Measurements from ENCODE around the gene AMBRA1.
"Not testable (repeated sequence)": the region's sequence is repeated elsewhere in the genome, so short reads cannot be mapped to it uniquely, and the experiment has no call there.

Gene AMBRA1

DNA sequence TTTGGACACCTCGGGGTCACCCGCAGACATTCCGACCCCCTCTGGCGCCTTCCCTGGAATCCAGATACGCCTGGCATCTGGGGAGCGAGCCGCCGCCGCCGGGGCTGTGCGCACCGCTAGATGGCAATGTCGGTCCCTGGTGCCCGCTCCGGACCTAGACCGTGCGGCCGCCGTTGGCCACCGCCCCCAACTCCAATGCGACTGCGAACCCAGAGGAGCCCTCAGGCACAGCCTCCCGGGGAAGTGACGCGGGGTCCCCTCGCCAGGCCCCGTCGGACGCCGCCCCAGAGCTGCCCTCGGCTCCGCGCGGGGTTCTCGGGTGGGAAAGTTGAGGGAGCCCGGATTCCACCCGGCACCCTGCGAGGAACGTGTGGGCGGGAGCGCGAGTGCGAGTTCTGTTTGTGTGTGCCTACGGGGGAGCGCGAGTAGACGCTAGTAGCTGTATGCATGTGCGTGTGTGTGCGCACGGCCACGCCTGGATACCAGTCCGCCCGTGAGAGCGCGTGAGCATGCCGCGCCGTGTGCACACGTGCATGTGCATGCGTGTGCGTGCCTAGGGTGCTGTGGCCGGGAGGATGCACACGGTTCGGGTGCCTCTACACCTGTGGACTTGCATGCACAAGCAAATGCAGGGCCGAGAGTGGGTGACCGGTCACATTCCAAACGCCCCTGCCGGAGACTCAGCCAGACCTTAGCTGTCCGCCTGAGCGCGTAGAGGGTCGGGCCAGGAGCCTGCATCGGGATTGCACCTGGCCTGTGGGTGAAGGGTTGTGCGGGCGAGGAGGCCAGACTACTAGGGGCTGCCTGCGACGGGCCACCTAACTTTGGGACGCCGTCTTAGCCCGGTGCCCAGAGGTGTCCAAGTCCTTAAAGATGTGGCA is 204.1 kb downstream of the AMBRA1 start:
- DNase-seq, result peak; percentile 57

DNA sequence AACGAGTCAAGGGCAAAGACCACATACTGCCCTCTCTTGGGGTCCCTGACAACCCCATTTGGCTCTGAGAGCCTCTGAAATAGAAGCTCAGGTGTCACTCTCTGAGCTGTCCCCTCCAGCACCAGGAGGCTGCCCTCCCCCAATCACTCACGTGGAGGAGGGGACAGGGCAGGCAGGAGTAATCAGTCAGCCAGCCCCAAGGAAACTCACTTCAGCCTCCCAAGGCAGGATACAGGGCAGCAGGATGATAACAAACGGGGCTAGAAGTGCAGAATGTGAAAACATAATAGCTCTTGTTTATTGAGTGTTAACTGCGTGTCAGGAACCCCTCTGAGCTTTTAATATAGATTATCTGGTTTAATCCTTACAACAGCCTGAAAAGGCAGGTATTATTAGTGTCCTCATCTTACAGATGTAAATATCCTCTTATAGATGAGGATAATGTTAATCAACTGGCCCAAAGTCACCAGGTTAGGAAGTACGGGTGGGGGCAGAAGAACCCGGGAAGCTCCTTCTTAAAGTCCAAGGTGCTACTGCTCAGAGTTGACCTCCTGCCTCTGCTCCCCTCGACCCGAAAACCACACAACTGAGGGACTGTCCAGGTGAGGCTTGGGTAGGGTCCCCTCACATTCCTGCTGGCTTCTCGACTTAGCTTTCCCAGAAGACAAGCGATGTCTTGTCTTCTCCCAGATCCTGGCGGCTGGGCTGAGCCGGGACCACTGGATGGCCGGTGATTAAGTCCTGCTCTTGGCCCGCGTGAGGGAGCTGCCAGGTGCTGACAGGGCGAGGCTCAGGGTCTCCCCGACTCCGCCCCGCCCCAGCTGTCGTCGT is 205.0 kb downstream of the AMBRA1 start:
- DNase-seq, result no peak

DNA sequence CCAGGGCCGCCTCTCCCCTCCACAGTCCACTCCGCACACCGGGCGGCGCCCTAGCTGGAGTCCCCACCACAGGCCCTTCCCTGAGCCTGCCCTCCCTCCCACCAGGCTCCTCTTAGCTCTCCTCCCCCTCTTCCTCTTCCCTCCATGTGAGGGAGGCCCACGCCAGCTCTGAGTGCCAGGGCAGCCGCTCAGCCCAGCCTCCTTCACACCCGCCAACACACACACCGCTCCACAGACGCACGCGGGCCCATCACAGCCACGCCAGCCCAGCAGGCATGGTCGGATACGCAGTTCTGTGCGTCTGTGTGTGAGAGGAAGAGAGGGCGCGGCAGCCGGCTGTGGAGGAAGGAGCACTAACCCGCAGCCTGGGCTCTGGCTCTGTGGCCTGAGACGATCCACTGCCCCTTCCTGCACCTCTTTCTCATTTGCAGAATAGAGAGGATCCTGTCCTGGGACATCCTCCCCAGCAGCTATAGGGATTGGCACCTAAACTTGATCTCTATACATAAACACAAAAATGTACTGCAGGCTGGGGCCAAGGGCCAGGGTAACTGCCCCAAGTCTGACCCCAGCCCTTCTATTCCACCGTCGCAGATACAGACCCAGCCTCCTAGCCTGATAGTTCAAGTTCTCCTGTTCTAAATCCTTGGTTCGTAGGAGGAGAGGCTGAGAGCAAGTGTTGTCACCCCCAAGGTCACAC is 205.8 kb downstream of the AMBRA1 start:
- no peak for DNase-seq

DNA sequence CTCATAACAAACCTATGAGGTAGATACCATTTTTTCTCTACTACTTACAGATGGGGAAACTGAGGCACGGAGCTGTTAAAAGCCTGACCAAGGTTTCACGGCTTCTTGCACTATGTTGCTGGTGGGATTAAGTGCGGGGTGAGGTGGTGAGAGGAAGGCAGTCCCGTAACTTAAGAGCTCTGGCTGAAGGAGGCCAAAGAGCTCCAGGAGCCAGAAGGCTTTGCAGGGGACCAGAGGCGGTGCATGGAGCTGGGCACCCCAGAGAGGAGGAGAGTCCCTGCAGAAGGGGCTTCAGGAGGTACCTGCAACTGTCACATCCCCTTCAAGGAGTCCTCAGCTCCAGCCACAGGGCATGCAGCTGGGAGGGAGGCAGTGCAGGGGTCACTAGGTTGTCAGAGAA is 206.4 kb downstream of the AMBRA1 start:
- DNase-seq, result no peak

DNA sequence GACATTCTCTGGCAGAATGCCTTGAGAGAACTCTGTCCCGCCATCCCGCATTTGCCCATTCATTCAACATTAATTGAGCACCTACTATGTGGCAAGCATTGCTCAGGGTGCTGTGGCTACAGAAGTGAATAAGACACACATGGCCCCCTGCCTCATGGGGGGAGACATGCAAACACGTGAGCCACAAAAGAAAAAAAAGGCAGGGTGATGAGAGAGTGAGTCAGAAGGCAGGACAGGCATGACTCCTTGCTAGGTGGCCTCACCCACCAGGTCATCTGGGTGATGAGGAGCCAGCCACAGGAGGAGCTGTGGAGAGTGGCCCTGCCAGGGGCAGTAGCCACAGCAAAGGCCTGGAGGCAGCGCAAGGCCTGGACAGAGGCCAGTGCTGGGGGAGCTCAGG is 207.1 kb downstream of the AMBRA1 start:
- DNase-seq, result no peak

DNA sequence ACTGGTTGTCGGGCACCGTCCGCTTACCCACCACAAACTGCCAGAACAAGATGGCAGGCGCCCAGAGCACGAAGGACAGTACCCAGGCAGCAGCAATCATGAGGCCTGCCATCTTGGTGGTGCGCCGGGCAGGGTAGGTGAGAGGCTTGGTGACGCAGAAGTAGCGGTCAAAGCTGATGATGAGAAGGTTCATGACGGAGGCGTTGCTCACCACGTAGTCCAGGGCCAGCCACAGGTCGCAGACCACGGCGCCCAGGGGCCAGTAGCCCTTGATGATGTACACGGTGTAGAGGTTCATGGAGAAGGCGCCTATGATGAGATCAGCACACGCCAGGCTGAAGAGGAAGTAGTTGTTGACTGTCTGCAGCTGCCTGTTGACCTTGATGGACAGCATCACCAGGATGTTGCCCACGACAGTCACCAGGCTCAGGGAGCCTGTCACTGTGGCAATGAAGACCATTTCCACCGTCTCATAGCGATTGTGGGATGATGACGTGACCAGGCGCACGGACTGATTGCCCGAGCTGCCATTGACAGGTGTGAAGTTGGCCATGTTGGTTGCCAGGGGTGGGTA is 207.7 kb downstream of the AMBRA1 start:
- no peak for DNase-seq

DNA sequence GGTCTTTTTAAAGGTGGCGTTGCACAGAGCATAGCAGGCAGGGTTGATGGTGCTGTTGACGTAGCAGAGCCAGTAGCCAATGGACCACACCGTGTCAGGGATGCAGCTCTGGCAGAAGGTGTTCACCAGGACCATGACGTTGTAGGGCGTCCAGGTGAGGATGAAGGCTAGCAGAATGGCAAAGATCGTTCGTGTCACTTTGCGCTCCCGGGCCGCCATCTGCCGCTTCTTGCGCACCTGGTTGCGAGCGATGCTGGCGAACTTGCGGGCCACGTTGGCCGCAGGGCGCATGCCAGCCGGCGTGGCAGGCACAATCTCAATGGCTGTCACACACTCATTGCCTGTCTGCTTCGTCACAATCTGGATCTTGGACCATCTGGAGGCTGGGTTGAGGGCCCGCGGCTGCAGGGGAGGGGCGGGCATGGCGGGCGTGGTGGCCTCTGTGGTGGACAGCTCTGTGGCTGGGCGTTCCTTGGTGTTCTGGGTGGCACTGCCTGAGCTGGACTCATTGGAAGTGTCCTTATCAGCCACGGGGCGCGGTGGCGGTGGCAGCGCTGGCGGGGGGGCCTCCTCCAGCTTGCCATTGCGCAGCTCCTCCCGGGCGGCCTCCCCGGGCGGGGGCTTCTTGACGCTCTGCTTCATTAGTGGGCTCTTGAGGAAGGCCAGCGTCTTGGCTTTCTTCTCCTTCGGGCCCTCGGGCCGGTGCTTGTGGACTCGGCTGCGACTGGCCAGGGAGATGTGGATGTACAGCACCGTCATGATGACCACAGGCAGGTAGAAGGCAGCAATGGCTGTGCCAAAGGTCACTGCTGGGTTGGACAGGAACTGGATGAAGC is 208.4 kb downstream of the AMBRA1 start:
- no peak for DNase-seq

DNA sequence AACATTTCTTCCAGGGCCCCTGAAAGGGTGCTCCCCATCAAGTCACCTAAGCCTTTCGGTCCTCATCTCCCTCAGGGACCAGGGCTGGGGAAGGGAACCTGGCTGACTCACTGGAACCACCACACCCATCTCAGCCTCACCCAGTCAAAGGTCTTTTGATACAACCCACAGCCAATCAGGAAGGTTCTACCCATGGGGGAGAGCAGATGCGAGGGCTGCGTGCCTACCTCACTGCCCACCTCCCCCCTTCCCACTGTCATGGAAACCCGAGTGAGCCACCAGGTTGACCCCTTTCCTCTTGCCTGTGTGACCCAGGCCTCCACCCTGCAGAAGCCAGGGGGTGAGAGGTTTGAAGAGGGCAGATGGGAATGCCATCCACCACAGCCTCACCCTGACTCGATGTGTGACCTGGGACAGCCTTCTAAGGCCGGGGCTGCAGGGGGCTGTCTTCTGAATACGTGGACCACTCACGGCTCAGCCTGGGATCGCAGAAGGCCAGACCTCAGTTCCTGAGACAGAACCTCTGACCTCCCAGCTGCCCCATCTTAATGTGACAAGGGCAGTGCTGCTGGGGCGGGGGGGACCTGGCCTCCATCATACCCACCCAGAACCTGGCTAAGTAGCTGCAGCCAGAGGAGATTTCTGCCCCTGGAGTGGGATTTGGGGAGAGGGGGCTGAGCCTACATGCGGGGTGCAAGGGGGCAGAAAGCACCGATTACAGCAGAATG is 209.7 kb downstream of the AMBRA1 start:
- no peak for DNase-seq

DNA sequence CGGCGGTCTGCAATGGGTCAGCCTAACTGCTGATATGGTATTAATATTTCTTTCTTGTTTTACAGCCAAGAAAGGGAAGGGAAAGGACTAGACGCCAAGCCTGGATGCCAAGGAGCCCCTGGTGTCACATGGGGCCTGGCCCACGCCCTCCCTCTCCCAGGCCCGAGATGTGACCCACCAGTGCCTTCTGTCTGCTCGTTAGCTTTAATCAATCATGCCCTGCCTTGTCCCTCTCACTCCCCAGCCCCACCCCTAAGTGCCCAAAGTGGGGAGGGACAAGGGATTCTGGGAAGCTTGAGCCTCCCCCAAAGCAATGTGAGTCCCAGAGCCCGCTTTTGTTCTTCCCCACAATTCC is 210.4 kb downstream of the AMBRA1 start:
- DNase-seq, result no peak

DNA sequence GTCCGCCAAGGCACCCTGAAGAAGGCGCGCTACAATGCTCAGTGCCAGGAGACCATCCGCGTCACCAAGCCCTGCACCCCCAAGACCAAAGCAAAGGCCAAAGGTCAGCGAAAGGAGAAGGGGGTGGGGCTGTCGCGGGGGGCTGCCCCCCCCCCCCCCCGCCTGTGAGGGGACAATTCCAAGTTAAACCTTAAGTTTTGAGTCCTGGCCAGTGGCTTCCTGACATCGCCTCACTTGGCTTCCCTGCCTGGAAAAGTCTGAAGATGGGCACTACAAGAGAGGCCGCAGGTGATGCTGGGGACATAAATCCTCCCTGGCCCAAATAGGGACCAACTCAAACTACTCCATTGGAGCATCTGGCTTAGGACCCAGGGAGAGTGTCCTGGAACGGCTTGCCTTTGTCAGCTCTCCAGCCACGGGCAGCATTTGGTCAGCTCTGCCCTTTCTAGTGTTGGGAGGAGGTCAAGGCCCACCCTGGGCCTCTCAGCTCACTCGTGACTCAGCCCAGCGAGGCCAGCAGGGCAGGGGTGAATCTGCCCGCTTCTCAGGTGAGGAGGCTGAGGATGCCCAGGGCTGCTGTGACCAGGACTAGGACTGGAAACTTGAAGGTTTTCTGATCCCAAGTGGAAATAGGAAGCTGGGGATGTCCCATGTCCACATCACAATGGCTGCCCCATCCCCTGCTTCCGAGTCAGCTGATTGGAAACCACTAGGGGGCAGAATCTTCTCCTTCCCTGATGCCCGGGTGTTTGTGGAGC is 211.0 kb downstream of the AMBRA1 start:
- no peak for DNase-seq

DNA sequence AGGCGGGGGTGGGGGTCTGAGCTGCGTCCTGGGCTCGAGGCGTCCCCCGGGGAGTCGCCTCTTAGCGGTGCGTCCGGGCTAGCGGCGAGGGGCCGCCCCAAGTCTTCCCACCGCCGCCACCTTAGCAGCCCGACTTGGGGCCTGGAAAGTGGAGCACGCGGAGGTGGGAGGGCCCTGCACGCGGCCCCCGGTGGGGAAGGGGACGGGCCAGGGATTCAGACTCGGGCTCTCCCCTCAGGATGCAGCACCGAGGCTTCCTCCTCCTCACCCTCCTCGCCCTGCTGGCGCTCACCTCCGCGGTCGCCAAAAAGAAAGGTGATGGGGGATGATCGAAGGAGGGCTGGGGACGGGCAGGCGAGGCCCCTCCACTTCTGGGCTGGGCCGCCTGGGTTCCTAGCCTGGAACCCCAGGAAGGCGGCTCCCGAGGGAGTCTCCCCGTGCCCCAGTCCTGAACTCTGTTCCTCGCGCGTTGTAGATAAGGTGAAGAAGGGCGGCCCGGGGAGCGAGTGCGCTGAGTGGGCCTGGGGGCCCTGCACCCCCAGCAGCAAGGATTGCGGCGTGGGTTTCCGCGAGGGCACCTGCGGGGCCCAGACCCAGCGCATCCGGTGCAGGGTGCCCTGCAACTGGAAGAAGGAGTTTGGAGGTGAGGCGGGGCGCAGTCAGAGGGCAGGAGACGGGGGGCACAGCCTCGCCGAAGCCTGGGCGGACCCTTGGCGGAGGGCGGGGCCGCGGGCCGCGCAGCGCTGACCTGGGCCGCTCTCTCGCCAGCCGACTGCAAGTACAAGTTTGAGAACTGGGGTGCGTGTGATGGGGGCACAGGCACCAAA is 211.8 kb downstream of the AMBRA1 start:
- peak; percentile 19 for DNase-seq

DNA sequence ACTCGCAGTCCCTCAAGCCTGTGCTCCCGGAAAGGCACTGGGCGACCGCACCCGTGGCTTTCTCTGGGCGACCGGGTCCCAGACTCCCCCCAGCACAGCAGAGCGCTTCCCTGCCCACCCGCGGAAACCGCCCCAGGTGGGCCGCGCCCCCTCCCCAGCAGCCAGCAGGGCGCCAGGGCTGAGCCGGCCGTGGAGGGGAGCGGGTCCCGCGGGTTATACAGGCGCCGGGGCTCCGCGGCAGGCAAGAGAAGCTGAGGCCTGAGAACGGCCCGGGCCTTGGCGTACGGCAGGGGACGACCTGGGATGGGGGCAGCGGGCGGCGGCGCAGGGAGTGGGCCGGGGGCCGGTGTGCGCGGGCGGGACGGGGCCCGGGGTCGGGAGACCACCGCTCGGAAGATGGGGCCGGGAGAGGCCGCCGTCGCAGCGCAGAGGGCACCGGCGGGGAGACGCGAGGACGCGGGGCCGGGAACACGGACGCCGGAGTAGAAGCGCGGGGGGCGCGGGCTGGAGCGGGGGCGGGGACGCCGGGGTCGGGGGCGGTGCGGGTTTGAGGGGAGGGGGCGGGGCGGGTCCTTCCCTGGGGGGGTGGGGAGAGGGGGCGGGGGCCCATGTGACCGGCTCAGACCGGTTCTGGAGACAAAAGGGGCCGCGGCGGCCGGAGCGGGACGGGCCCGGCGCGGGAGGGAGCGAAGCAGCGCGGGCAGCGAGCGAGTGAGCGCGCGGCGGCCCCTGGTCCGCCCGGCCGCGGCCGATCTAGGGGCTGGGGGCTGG is 212.6 kb downstream of the AMBRA1 start, which contains the start of gene MDK:
Gene MDK, plus strand, starts transcription at position 622 of the 771 bp plus-strand sequence. CDS start 389 bp downstream, outside the sequence.
- DNase-seq, result no peak

DNA sequence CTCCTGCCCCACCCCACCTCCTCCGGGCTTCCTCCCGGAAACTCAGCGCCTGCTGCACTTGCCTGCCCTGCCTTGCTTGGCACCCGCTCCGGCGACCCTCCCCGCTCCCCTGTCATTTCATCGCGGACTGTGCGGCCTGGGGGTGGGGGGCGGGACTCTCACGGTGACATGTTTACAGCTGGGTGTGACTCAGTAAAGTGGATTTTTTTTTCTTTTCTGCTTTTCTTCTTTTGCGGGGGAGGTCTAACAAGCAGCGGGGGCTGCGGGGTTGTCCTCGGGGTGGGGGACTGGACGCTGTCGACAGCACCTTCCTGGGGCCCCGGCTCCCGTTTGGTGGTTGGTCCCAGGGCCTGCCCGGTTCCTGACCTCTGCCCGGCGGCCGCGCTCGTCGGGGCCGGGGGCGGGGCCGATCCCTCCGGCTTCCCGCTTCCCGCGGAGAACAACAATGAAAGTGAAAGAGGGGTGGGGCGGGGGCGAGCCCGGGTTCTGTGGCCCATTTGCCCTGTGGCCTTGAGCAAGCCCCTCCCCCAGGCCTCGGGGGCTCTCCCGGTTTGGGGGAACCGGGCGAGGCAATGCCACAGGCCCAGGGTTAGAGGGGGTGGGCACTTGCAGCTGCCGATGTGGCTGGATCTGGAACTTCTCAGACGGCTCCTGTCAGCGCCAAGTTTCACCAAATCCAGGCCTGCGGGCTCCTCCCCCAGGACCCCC is 213.3 kb downstream of the AMBRA1 start:
- DNase-seq, result peak; percentile 75

DNA sequence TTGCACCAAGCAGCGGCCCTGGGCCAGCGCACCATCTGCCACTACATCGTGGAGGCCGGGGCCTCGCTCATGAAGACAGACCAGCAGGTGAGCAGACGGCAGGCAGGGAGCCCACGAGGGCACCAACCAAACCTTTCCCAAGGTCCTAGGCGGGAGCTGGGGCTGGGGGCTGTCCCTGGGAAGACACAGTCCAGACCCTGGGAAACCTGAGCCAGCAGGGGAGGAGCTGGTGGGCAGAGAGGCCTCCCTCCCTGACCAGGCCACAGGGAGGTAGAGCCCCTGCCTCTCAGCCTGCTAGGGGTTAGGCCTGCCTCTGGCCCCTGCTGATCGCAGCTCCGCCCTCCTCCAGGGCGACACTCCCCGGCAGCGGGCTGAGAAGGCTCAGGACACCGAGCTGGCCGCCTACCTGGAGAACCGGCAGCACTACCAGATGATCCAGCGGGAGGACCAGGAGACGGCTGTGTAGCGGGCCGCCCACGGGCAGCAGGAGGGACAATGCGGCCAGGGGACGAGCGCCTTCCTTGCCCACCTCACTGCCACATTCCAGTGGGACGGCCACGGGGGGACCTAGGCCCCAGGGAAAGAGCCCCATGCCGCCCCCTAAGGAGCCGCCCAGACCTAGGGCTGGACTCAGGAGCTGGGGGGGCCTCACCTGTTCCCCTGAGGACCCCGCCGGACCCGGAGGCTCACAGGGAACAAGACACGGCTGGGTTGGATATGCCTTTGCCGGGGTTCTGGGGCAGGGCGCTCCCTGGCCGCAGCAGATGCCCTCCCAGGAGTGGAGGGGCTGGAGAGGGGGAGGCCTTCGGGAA is 214.1 kb downstream of the AMBRA1 start:
- not testable (repeated sequence) for DNase-seq

DNA sequence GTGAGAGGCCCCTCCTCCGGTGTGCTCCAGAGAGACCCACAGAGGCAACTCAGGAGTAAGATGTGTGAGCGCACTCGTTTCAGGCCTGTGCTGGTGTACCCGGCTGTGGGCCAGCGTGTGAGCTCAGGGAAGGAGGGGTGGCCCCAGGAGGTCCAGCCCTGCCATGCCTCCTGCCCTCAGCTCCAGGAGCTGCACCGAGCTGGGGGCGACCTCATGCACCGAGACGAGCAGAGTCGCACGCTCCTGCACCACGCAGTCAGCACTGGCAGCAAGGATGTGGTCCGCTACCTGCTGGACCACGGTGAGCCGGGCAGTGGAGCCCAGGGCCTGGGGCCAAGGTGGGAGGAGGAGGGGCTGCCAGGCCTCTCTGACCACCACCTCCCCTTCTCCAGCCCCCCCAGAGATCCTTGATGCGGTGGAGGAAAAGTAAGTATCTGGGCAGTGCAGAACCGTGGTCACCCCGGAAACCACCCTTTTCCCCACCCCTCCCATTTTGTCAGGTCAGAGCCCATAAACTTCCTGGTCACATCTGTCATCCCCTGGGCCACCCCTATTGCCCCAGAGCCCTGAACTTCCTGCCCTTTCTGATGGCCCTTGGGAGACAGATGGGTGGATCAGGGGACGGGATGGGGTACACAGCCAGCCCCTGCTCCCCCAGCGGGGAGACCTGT is 214.9 kb downstream of the AMBRA1 start:
- DNase-seq, result no peak

DNA sequence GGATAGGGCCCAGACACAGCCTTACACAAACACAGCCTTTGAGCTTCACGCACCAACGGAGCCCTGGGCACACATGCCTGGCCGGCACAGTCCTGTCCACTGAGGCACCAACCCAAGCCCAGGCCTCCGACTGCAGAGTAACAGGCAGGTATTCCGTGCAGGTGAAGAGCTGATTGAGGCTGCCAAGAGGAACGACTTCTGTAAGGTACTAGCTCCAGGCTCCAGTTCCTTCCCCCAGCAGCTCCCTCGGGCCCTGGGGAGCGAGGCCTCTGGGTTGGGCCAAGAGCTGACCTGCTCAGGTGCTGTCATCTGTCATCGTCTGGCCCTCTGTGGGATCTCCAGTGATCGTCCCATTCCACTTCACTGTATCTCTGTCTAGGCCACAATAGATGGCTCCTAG is 215.5 kb downstream of the AMBRA1 start:
- no peak for DNase-seq

DNA sequence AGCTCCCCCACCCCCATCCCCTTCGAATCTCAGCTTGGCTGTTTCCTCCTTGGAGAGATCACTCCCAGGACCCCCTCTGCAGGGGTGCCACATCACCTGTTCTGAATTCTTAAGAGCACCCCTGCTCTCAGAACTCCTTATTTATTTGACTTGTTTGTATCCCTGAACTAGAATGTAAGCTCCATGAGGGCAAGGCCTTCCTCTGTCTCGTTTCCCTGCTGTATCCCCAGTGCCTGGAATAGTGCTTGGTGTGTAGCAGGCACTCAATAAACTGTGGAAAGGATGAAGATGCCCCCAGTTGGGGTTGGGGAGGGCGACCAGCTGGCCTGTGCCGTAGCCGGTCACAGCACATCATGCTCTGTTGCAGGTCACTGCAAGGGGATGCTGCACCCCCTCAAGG is 216.0 kb downstream of the AMBRA1 start:
- no peak for DNase-seq
